AG20443 (cell line): ENCODE results near the gene CD163.
"Not testable (repeated sequence)": the region's sequence is repeated elsewhere in the genome, so short reads cannot be mapped to it uniquely, and the experiment has no call there.

Source experiments
- DNase-seq: peaks from one replicate; pipeline ENCODE4 v3.0.0; 2012; ENCODE audit warnings: low spot score, mixed read lengths

The CD163 gene

DNA sequence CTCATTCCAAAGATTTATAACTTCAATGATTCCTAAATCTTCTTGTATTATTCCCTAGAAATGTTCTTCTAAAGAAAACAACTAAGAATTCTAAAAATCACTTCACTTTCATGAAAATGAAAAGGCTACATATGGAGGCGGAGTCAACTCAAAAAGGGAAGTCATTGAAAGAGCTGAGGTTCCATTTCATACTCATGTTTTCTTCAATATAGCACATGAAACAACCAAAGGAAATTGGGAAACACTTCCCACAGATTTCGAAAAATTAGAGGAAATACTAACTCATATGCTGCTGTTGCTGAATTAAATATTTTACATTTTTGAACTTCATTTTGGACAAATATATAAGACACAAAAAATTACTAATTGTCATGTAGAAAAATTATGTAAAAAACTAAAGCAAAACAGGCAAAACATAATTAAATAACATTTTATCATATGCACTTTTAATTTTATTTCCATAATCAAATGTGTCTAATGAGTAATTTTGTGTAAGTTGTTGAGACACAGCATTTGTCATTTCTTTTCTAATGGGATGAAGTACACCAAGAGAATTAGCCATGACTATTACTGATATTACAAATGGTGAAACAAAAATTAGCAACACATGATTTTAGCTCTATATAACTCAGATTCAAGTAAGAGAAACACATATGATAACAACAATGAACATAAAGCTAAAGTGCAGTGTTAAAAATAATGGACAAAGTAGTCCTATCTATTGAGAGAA is at the start of gene CD163:
Gene CD163, minus strand, starts transcription at position 92 of the 730 bp plus-strand sequence. Its CDS starts 87 bp downstream, at position 5.
- no peak for DNase-seq

DNA sequence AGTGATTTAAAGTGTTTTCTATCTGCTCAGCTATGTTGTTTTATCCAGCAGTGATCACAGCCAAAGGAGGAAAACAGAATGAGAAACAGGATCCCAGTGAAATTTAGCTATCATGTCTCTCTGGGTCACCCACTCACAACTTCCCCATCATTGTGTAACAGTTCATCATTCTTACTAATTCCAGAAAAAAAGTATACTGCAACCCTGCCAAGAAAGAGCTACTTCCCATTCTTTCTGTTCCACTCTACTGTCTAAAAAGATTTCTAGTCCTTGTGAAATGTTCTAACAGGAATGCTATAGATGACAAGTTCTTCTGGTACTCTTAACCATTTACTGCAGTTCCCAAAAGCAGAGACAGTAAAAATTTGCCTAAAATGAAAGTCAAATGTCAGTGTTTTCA is 39.2 kb upstream of the CD163 start:
- DNase-seq: peak; percentile 72

- no peak for DNase-seq
Observed at GRCh38 chr12:7542046-7542445, 38.5 kb upstream of the CD163 start.

GRCh38 chr12:7514416-7514815 is 10.8 kb upstream of the CD163 start:
- DNase-seq: no peak

DNA sequence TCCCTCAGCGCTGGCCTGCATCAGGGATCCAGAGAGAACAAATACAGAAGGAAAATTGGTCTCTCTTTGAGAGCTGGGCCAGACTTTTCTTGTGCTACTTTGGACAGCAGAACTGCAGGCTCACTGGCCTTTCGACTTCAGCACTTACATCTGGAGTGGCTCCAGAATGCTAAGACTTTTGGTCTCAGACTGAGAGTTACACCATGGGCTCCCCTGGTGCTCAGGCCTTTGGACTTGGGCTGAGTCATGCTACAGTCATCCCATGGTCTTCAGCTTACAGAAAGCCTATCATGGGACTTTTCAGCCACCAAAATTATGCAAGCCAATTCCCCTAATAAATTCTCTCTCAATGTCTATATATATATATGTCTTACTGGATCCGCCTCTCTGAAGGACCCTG is 9.0 kb upstream of the CD163 start:
- peak; percentile 88 for DNase-seq

DNA sequence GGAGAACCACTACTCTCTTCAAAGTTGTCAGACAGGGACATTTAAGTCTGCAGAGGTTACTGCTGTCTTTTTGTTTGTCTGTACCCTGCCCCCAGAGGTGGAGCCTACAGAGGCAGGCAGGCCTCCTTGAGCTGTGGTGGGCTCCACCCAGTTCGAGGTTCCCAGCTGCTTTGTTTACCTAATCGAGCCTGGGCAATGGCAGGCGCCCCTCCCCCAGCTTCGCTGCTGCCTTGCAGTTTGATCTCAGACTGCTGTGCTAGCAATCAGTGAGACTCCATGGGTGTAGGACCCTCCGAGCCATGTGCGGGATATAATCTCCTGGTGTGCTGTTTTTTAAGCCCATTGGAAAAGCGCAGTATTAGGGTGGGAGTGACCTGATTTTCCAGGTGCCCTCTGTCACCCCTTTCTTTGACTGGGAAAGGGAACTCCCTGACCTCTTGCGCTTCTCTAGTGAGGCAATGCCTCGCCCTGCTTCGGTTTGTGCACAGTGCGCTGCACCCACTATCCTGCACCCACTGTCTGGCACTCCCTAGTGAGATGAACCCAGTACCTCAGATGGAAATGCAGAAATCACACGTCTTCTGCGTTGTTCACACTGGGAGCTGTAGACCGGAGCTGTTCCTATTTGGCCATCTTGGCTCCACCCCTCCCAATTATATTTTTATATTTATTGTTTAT is 6.4 kb upstream of the CD163 start:
- DNase-seq: not testable (repeated sequence)

DNA sequence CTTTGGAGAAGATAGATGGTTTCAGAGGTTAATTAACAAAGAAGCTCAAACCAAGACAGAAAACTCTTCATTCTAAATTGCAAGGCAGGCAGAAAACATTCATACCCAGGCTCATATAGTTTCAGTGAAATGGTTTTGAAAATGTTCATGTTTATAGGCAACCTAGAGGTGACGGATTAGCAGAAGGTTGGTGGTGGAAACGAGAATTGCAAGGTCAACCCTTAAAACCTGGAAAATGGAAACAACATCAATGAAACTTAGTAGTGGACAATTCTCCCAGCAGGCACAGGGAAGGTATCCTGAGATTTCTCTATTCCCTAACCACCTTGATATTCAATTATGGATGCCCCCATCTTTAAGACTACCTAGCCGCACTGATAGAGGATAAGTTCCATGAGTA is 965 bp downstream of the CD163 start:
- DNase-seq: no peak

DNA sequence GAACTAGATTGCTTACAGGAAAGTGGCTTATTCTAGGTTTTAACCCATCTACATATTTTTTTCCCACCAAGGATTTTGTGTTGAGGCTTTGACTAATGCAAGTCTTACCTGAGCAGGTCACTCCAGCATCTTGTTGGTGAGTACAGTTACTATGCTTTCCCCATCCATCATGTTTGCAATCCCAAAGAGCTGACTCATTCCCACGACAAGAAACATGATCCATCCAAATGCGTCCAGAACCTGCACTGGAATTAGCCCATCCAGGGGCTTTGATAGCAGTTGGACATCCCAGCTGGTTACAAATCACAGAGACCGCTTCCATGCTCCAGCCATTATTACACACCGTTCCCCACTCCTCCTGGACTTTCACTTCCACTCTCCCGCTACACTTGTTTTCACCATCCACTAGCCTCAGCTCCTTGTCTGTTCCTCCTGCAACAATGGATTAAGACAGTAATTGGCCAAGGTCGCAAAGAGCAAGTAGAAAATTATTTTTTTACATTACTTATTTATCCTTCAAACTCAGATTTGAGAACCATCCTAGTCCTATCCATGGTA is 2.5 kb downstream of the CD163 start:
- peak; percentile 13 for DNase-seq

- DNase-seq: no peak
Observed at GRCh38 chr12:7499636-7500035, 3.9 kb downstream of the CD163 start.

GRCh38 chr12:7498809-7499208 is 4.8 kb downstream of the CD163 start:
- DNase-seq: peak; percentile 76

GRCh38 chr12:7497661-7498060 is 5.9 kb downstream of the CD163 start:
- DNase-seq: peak; percentile 28

- DNase-seq: no peak
Observed at GRCh38 chr12:7496451-7496850, 7.1 kb downstream of the CD163 start.

DNA sequence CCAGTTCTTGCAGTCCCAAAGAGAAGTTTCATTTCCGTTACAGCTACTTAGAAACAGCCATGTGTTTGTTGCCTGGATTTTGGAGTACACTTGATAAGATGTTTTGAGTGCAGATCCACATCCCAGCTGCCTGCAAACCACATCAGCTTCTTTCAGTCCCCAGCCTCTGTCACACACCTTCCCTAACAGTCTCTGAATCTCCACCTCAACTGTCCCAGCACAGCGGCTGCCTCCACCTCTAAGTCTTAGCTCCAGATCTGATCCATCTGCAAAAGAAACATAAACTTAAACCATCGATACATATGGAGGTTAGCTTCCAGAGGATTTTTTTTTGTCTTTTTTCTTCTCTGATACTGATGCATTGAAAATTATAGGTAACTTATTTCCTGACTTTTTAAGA is 8.4 kb downstream of the CD163 start:
- DNase-seq: no peak

GRCh38 chr12:7493006-7493405 is 10.6 kb downstream of the CD163 start:
- no peak for DNase-seq

GRCh38 chr12:7486512-7486911 is 17.1 kb downstream of the CD163 start:
- DNase-seq: no peak

- DNase-seq: peak; percentile 20
Observed at GRCh38 chr12:7485095-7485494, 18.5 kb downstream of the CD163 start.

GRCh38 chr12:7483343-7483742 is 20.2 kb downstream of the CD163 start:
- no peak for DNase-seq

- peak; percentile 25 for DNase-seq
Observed at GRCh38 chr12:7479771-7480170, 23.8 kb downstream of the CD163 start.

DNA sequence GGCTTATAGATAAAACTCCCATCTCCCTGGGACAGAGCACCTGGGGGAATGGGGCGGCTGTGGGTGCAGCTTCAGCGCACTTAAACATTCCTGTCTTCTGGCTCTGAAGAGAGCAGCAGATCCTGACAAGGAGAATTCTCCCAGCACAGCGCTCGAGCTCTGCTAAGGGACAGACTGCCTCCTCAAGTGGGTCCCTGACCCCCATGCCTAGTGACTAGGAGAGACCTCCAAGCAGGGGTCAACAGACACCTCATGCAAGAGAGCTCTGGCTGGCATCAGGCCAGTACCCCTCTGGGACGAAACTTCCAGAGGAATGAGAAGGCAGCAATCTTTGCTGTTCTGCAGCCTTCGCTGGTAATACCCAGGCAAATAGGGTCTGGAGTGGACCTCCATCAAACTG is 31.5 kb downstream of the CD163 start:
- no peak for DNase-seq

- peak; percentile 77 for DNase-seq
Observed at GRCh38 chr12:7460375-7461259, 43.0 kb downstream of the CD163 start.

DNA sequence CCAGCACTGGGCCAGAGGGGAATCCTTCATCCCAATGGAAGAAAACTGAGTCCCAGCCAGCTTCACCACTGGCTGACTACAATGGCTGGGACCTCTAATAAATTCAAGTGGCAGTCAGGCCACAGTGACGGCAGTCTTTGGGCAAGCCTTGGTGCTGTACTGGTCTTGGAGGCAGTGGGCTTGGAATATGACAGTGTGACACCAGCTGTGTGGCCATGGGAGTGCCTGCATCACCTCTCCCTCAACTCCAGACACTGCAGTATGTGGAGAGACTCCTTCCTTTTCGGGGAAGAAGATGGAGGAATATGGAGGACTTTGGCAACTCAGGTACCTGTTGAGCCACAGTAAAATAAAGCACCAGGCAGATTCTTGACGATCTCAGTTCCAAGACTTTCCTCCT is 43.6 kb downstream of the CD163 start:
- no peak for DNase-seq

GRCh38 chr12:7451756-7452155 is 51.8 kb downstream of the CD163 start:
- DNase-seq: no peak
